ENCODE measurements around the gene TFR2. TPM values are rescaled to one million over a fixed set of nuclear protein-coding genes. Genes with fewer than 3 reads are reported as not detected.

TFR2 gene
- 0.25 TPM for total RNA-seq

DNA sequence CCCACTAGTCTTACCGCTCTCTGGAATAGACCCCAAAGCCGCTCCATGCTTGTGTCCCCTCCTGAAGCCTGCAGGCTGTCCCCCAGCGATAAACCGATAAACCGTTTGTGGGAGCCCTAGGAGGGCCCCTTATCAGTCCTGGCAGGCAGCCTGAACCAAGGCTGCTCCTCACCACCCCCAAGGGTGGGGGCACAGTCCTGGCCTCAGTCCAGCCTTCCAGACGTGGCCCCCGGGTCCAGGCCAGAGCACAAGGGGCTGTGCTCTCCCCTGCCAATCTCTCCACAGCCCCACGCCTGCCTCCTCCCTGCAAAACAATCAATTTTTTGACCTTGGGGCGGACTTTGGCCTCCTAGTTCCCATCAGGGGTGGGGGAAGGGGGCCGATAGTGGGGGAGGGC is at the start of gene TFR2:
Gene TFR2, minus strand, starts transcription at position 90 of the 397 bp plus-strand sequence. Its CDS starts 43 bp downstream, at position 47.
- no peak for DNase-seq (ENCODE audit: extremely low spot score in 2 of 2)
- intact Hi-C loops (cut with DNase I) = no loop called here
- no peak within 1 kb of the TSS for H3K4me3 ChIP-seq
- H3K27ac ChIP-seq = no peak within 1 kb of the TSS
- no peaks in the 10 kb centered on the region for H3K9me3 ChIP-seq
- no peaks in the 10 kb centered on the region for H3K27me3 ChIP-seq
- no peaks in the 10 kb centered on the region for H3K4me1 ChIP-seq
- no peaks in the 10 kb centered on the region for H3K36me3 ChIP-seq
- TF ChIP-seq POLR2AphosphoS5 (IDR thresholded peaks at IDR 0.05; ENCODE audit: insufficient read depth in 1 of 2, low read depth in 1 of 2) = no peak
- TF ChIP-seq POLR2A (IDR thresholded peaks at IDR 0.05) = no peak
- no peak for TF ChIP-seq CTCF (IDR thresholded peaks at IDR 0.05)

DNA sequence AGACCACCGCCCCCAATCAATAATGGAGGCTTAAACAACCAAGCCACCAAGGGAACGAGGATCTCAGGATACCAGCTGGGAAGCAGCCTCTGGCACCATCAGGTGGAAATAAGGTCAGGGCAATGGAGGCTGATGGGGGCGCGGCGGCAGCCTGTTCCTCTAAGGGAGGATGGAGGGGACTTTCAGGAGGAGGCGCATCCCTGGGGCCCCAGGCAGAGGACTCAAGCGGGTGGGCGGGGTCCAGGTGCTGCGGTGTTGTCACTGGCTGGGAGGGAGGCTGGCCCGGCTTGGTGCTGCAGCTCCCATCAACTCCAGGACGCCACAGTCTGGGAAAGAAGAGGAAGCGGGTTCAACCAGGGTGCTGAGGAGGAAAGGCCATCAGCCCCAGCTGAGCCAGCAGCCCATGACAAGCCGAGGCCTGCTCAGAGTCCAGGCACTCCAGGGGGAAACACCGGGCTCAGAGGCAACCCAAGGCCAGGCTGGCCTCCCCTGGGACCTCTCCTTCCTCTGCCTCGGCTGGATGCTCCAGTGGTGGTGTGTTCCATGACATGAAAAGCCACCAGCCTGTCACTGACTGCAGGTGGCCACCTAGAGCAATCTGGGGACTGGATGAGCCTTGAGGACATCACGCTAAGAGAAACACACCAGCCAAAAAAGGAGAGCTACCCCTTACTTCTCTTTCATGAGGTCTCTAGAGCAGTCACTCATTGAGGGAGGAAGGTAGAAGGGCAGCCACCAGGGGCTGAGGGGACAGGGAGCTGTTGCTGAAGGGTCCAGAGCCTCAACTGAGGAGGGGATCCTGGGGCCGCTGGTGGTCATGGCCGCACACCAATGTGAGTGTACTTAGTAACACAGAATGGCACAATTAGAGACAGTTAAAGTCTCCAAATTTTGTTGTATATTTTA is 48.1 kb upstream of the TFR2 start:
- Histone ChIP-seq H3K27me3 (no peaks in the 10 kb centered on the region), H3K4me1 (peaks cover 62% of the 10 kb centered on the region), H3K9me3 (no peaks in the 10 kb centered on the region), H3K36me3 (peaks cover 4 to 41% of the 10 kb centered on the region in 2 donors), H3K27ac (no peak overlapping the region), H3K4me3 (no peak overlapping the region)
- no peak for DNase-seq (ENCODE audit: extremely low spot score in 2 of 2)
- no peak for TF ChIP-seq CTCF (IDR thresholded peaks at IDR 0.05)
- no peak for TF ChIP-seq POLR2AphosphoS5 (IDR thresholded peaks at IDR 0.05; ENCODE audit: insufficient read depth in 1 of 2, low read depth in 1 of 2)
- no peak for TF ChIP-seq POLR2A (IDR thresholded peaks at IDR 0.05)
- intact Hi-C loops (cut with DNase I) = loop anchor here (5.0 kb wide), 3 partner anchors 87 to 222 kb away; partner anchors contain the start of gene PCOLCE

DNA sequence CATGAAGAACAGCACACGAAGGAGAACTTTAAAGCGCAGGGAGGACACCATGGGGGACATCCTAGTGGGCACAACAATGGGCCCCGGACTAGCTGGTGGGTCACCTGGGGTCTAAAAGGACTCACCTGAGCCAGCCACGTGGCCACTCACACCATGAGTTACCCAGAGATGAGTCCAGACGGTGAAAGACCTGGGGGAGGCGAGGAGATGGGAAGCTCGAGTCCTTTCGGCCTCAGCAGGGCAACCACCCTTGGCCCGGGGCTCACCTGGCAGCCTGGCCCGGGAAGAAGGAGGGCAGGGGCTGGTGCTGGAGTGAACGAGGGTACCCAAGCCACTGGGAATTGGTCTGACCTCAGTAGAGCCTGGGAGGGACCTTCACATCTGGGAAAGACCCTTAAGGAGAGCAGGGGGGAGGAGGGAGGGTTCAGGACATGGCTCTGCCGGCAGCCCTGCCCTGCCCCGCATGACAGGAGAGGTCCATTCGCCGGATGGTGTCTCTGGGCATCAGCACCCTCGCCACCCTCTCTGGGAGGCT is 47.0 kb upstream of the TFR2 start:
- Histone ChIP-seq H3K4me1 (peaks cover 59% of the 10 kb centered on the region), H3K4me3 (no peak overlapping the region), H3K36me3 (peaks cover 4 to 51% of the 10 kb centered on the region in 2 donors), H3K9me3 (no peaks in the 10 kb centered on the region), H3K27me3 (no peaks in the 10 kb centered on the region), H3K27ac (peak overlapping the region; percentile 25)
- intact Hi-C loops (cut with DNase I) = no loop called here
- DNase-seq (ENCODE audit: extremely low spot score in 2 of 2) = no peak
- TF ChIP-seq POLR2A (IDR thresholded peaks at IDR 0.05) (no peak), POLR2AphosphoS5 (IDR thresholded peaks at IDR 0.05; ENCODE audit: insufficient read depth in 1 of 2, low read depth in 1 of 2) (no peak), CTCF (IDR thresholded peaks at IDR 0.05) (no peak)

- Histone ChIP-seq H3K9me3 (no peaks in the 10 kb centered on the region), H3K4me1 (peaks cover 54% of the 10 kb centered on the region), H3K27me3 (no peaks in the 10 kb centered on the region), H3K36me3 (peaks cover 4 to 57% of the 10 kb centered on the region in 2 donors), H3K4me3 (no peak overlapping the region), H3K27ac (no peak overlapping the region)
- intact Hi-C loops (cut with DNase I) = no loop called here
- no peak for DNase-seq (ENCODE audit: extremely low spot score in 2 of 2)
- TF ChIP-seq POLR2A (IDR thresholded peaks at IDR 0.05) = no peak
- peak in 1 of 2 donors; percentile 30 for TF ChIP-seq POLR2AphosphoS5 (IDR thresholded peaks at IDR 0.05; ENCODE audit: insufficient read depth in 1 of 2, low read depth in 1 of 2)
- TF ChIP-seq CTCF (IDR thresholded peaks at IDR 0.05) = no peak
These were observed 46.5 kb upstream of the TFR2 start for GRCh38 chr7:100687751-100688300.
